ENCODE data around the gene TCF7.

DNA sequence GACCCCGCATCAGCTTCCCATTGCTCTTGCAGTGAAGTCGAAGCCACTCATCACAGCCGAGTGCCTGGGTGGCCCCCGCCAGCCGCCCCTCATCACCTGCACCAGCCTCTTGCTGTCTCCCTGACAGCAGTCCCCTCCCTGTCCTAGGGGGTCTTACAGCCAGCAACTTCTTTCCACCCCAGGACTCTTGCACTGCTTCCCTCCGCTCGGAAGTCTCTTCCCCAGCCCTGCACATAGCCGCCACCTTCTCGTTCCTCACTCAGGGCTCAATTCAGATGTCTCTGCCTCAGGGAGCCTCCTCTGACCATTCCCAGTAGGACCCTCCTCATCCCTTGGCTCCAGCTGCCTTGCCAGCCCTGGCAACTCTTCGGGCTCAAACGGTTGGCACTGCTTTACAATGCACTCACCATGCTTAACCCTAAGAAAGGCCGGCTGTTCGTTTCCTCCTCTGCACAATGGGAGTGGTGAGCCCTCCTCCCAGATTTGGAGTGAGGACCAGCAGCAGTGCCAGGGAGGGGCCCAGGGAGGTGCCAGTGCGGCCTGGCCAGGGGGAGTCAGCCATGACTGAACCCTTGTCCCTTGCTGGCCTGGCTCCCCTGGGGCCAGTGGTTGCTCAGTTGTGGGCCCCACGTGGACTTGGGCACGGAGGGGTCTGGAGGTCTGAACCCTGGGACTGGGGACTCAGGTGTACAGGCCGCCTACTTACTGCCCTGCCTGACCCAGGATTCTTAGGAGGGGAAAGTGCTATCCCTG is 6.1 kb downstream of the TCF7 start:
- TF ChIP-seq SUZ12 (IDR thresholded peaks at IDR 0.05; ENCODE audit: extremely low read depth, insufficient read depth, insufficient read length): no peak
- TF ChIP-seq ZNF274 (IDR thresholded peaks at IDR 0.05; ENCODE audit: low read depth, low read length): no peak

All from NT2/D1 (cell line).